K562 (cell line): ENCODE data around the gene TNN. TPM values are rescaled to one million over a fixed set of nuclear protein-coding genes. Genes with fewer than 3 reads are reported as not detected.

ENCODE experiments used
- ATAC-seq: fragments of 200-7000 bp; cut with Tn5 transposase; 3 replicates; pipeline ENCODE4 v1.9.1; 2020; ENCODE audit warnings: moderate library complexity
- BruUV-seq: library from RNA; stranded (reverse); fragments of 400-500 nt; replicated peaks from 2 replicates; lab custom pipeline; 2021; lab: Mats Ljungman, UMichigan
- CTCF ChIA-PET: fragments of 300-600 bp; formaldehyde crosslinking; extraction: SDS; loops from one replicate; lab custom pipeline; 2021; ENCODE audit warnings: low intra/inter-chr PET ratio; lab: Yijun Ruan, JAX
- POLR2A ChIA-PET: fragments of 300-600, 350-650 bp; sonication (Branson Sonifier 250); formaldehyde crosslinking; extraction: SDS; loops from one replicate; lab custom pipeline; 2021; ENCODE audit warnings: antibody characterized with exemption, inconsistent platforms; lab: Yijun Ruan, JAX
- DNase-seq, 4 experiments: peaks; one replicate each; pipeline versions ENCODE4 v3.0.0 to v3.0.0-alpha.2; 2011 to 2018; ENCODE audit warnings: low spot score in 3 of 4, mixed read lengths in 3 of 4; ENCODE audit errors: extremely low read depth in 1 of 4
- FAIRE-seq: peaks from 2 replicates; lab custom pipeline; 2011; peaks lifted over from hg19 to GRCh38; lab: Jason Lieb, UNC
- H2AFZ ChIP-seq: 2 replicates; pipeline ENCODE4 v1.6.0; 2011; ENCODE audit warnings: low read depth, low read length, control low read depth, inconsistent platforms
- H3K27ac ChIP-seq: fragments of 200-600 bp; 3 replicates; pipeline ENCODE4 v1.8.0; 2011; ENCODE audit warnings: low read depth, mild to moderate bottlenecking, control low read depth, inconsistent platforms, low read length, moderate library complexity, mixed read lengths; ENCODE audit errors: extremely low read depth
- H3K27me3 ChIP-seq, 2 experiments: fragments of 300-600 bp in 1 of 2; 2 replicates in 1 of 2; 3 replicates in 1 of 2; pipeline versions ENCODE4 v1.6.0 to v1.8.0; 2011; ENCODE audit warnings: inconsistent platforms in 2 of 2, low read length in 2 of 2, mild to moderate bottlenecking in 1 of 2, mixed read lengths in 1 of 2, moderate library complexity in 1 of 2; ENCODE audit not compliant: control insufficient read depth in 2 of 2, insufficient read depth in 2 of 2
- H3K36me3 ChIP-seq: fragments of 300-600 bp; 3 replicates; pipeline ENCODE4 v1.8.0; 2011; ENCODE audit warnings: mild to moderate bottlenecking, low read length, inconsistent platforms; ENCODE audit not compliant: control insufficient read depth, insufficient read depth
- H3K4me1 ChIP-seq, 2 experiments: fragments of 200-600 bp in 1 of 2; replicated peaks in 1 of 2; 2 replicates in 1 of 2; 3 replicates in 1 of 2; pipeline versions ENCODE4 v1.5.1 to v1.8.0; 2011; ENCODE audit warnings: inconsistent platforms in 2 of 2, low read length in 2 of 2, mild to moderate bottlenecking in 1 of 2, mixed read lengths in 1 of 2, moderate library complexity in 1 of 2; ENCODE audit not compliant: control insufficient read depth in 2 of 2, insufficient read depth in 2 of 2
- H3K4me2 ChIP-seq: 2 replicates; pipeline ENCODE4 v1.6.1; 2011; ENCODE audit warnings: low read length, control low read depth, inconsistent platforms, mixed read lengths; ENCODE audit not compliant: insufficient read depth
- H3K4me3 ChIP-seq: fragments of 200-600 bp; sonication (generic), shearing (Covaris generic); 2 replicates; pipeline ENCODE4 v1.5.1; 2016; ENCODE audit warnings: control low read depth, inconsistent platforms
- H3K79me2 ChIP-seq: fragments of 200-600 bp; 3 replicates; pipeline ENCODE4 v1.8.0; 2011; ENCODE audit warnings: low read length, inconsistent platforms; ENCODE audit not compliant: control insufficient read depth, insufficient read depth
- H3K9ac ChIP-seq, 2 experiments: 2 replicates each; pipeline versions ENCODE4 v1.6.0 to v1.6.1; 2011; ENCODE audit warnings: low read depth in 2 of 2, low read length in 2 of 2, control low read depth in 1 of 2, inconsistent platforms in 1 of 2, mild to moderate bottlenecking in 1 of 2, mixed read lengths in 1 of 2; ENCODE audit not compliant: insufficient read depth in 1 of 2
- H3K9me1 ChIP-seq: one replicate; pipeline ENCODE4 v1.6.0; 2011; ENCODE audit warnings: inconsistent platforms, mild to moderate bottlenecking, low read length, moderate library complexity; ENCODE audit not compliant: control insufficient read depth, insufficient read depth
- H3K9me3 ChIP-seq: replicated peaks from 2 replicates; pipeline ENCODE4 v1.5.1; 2011; ENCODE audit warnings: low read depth, low read length, inconsistent platforms; ENCODE audit not compliant: control insufficient read depth, insufficient read depth
- H4K20me1 ChIP-seq: replicated peaks from 2 replicates; pipeline ENCODE4 v1.6.1; 2011; ENCODE audit warnings: low read length, inconsistent platforms, mixed read lengths; ENCODE audit not compliant: control insufficient read depth, insufficient read depth
- GABPB1 ChIP-seq: sonication (generic); formaldehyde crosslinking; IDR thresholded peaks from 2 replicates; pipeline ENCODE4 v1.8.0; 2022; ENCODE audit warnings: mild to moderate bottlenecking, missing genetic modification reagents
- OTX1 ChIP-seq: fragments of 450-650 bp; formaldehyde crosslinking; IDR thresholded peaks from 2 replicates; pipeline ENCODE4 v1.4.0; 2022; ENCODE audit warnings: mild to moderate bottlenecking
- RBM25 ChIP-seq: fragments of 200-400 bp; formaldehyde crosslinking; IDR thresholded peaks from 2 replicates; pipeline ENCODE4 v1.6.1; 2018; ENCODE audit warnings: low read length, low read depth, moderate library complexity; ENCODE audit not compliant: severe bottlenecking
- ZNF3 ChIP-seq: fragments of 250-450 bp; sonication (Bioruptor Pico); IDR thresholded peaks from 2 replicates; pipeline ENCODE4 v1.5.0; 2021; ENCODE audit warnings: mild to moderate bottlenecking, moderate library complexity
- WGBS: fragments of 100-300 bp; shearing (Covaris generic); methylation state at CpG from one replicate; pipeline ENCODE4 v1.1.6; 2016; ENCODE audit warnings: low coverage, mixed read lengths; ENCODE audit not compliant: insufficient coverage; ENCODE audit errors: missing lambda C conversion rate; 5-methylcytosine and 5-hydroxymethylcytosine counted together
- in situ Hi-C: fragments of 300-500 bp; cut with MboI; formaldehyde crosslinking; loops from 4 replicates; pipeline ENCODE4 v1.15.0; 2018; ENCODE audit warnings: inconsistent platforms, mixed read lengths
- intact Hi-C: fragments of 100-400 bp; cut with micrococcal nuclease; formaldehyde crosslinking; loops from 2 replicates; pipeline ENCODE4 v1.14.2; 2022
- polyA plus RNA-seq, 8 experiments: library from polyadenylated mRNA; depleted of rRNA in 4 of 8; stranded (reverse) in 5 of 8; unstranded in 3 of 8; fragments of >200 nt; fragmentation: Nextera tagmentation in 2 of 8; fragmentation: Illumina TruSeq in 1 of 8; extraction: Ambion mirVana in 2 of 8; extraction: Trizol in 1 of 8; gene quantifications; 2 replicates each; pipeline versions ENCODE4 v1.2.1 to v1.2.3, GENCODE V29; 2011 to 2014; ENCODE audit warnings: inconsistent platforms in 1 of 8, missing spikeins in 1 of 8
- total RNA-seq, 7 experiments: library from RNA; depleted of rRNA in 6 of 7; stranded (reverse); fragments of >200 nt in 6 of 7; fragmentation: Illumina TruSeq in 2 of 7; extraction: Trizol in 2 of 7; gene quantifications; 2 replicates each; pipeline versions ENCODE4 v1.2.1 to v1.2.3, GENCODE V29; 2011 to 2021; ENCODE audit warnings: low replicate concordance in 1 of 7
- TF ChIP-seq, protein P1 (sequence below): fragments of 250-450 bp; sonication (Bioruptor Pico); IDR thresholded peaks from 2 replicates; pipeline ENCODE4 v1.4.0; 2020; ENCODE audit warnings: borderline replicate concordance

TNN gene
- total and polyA plus RNA-seq, 9 of the 15 experiments (the other 6 are each of a cell fraction or from before 2014, with no cell fraction given): 0.01 to 0.09 (median 0.07) TPM; not detected in 4

DNA sequence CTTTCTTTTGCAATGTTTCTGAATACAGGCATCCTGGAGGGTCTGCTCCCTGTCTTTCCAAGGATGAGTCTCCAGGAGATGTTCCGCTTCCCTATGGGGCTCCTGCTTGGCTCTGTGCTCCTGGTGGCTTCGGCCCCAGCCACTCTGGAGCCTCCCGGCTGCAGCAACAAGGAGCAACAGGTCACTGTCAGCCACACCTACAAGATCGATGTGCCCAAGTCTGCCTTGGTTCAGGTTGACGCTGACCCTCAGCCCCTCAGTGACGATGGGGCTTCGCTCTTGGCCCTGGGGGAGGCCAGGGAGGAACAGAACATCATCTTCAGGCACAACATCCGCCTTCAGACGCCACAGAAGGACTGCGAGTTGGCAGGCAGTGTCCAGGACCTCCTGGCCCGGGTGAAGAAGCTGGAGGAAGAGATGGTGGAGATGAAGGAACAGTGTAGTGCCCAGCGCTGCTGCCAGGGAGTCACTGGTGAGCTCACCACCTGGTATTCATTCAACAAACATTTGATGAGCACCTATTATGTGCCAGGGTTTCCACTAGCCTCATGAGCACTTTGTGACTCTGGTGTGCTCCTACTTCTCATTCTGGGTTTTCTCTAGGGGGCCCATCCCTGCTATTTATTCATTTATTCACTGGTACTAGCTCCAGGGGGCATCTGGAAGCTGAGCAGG is 9.9 kb downstream of the TNN start:
- Histone ChIP-seq H3K9ac (peak overlapping the region in 1 of 2 experiments; percentile 14; a peak in 1 of 4 replicates), H3K27ac (no peak overlapping the region), H3K27me3 (peaks cover 52 to 76% of the 10 kb centered on the region in 2 experiments), H2AFZ (no peak overlapping the region), H3K4me1 (peaks cover 0 to 5% of the 10 kb centered on the region in 2 experiments; a peak in 1 of 5 replicates), H3K4me2 (no peak overlapping the region), H3K9me3 (no peaks in the 10 kb centered on the region), H3K4me3 (no peak overlapping the region), H3K36me3 (no peaks in the 10 kb centered on the region), H3K79me2 (no peaks in the 10 kb centered on the region), H3K9me1 (no peaks in the 10 kb centered on the region), H4K20me1 (peaks cover 4% of the 10 kb centered on the region; the same call in 1 of the 2 replicates)
- ChIA-PET POLR2A (interaction anchor here (0.6 to 2.0 kb wide), 4 partner anchors 9 to 32 kb away, joined by 3 to 10 read pairs (median 4); no protein-coding TSS in a partner anchor), CTCF (no interaction called here)
- WGBS: 2% methylated on average over 12 of the region's 12 CpGs
- TF ChIP-seq ZNF3 (CRISPR knock-in tag): peak; percentile 85
- TF ChIP-seq OTX1 (CRISPR knock-in tag): no peak
- no peak for TF ChIP-seq GABPB1 (CRISPR knock-in tag)
- peak; percentile 13 for TF ChIP-seq RBM25
- TF ChIP-seq, protein P1, sequence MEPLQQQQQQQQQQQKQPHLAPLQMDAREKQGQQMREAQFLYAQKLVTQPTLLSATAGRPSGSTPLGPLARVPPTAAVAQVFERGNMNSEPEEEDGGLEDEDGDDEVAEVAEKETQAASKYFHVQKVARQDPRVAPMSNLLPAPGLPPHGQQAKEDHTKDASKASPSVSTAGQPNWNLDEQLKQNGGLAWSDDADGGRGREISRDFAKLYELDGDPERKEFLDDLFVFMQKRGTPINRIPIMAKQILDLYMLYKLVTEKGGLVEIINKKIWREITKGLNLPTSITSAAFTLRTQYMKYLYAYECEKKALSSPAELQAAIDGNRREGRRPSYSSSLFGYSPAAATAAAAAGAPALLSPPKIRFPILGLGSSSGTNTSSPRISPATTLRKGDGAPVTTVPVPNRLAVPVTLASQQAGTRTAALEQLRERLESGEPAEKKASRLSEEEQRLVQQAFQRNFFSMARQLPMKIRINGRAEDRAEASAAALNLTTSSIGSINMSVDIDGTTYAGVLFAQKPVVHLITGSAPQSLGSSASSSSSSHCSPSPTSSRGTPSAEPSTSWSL (CRISPR knock-in tag): no peak
- no peak for ATAC-seq
- in situ Hi-C loops (no loop called here), intact Hi-C loops (loop anchor here (2.0 kb wide), 1 partner anchor 21 kb away; no protein-coding TSS in a partner anchor)
- no peak for DNase-seq
- no TSS peak for BruUV-seq
- FAIRE-seq: no peak
